Lower lobe of right lung (tissue), 2 donors: ENCODE data around the gene IMPDH1. TPM values are rescaled to one million over a fixed set of nuclear protein-coding genes. Genes with fewer than 3 reads are reported as not detected.

Source experiments
- ATAC-seq, 2 donors: fragments of 200-7000 bp; cut with Tn5 transposase; one replicate each; pipeline ENCODE4 v1.9.1; 2020 to 2022; ENCODE audit warnings: mild to moderate bottlenecking in 2 of 2, moderate library complexity in 2 of 2
- DNase-seq: peaks from one replicate; pipeline ENCODE4 v3.0.0-alpha.2; 2020
- H3K27ac ChIP-seq: fragments of 200-600 bp; one replicate; pipeline ENCODE4 v1.8.0; 2022
- H3K27me3 ChIP-seq: fragments of 200-600 bp; one replicate; pipeline ENCODE4 v1.8.0; 2022; ENCODE audit warnings: low read depth
- H3K36me3 ChIP-seq: fragments of 200-600 bp; one replicate; pipeline ENCODE4 v1.8.0; 2022; ENCODE audit warnings: mild to moderate bottlenecking
- H3K4me1 ChIP-seq: fragments of 200-600 bp; one replicate; pipeline ENCODE4 v1.8.0; 2022
- H3K4me3 ChIP-seq: fragments of 200-600 bp; one replicate; pipeline ENCODE4 v1.8.0; 2022; ENCODE audit warnings: mild to moderate bottlenecking
- H3K9me3 ChIP-seq: fragments of 200-600 bp; one replicate; pipeline ENCODE4 v1.8.0; 2022
- intact Hi-C: fragments of 100-400 bp; cut with DNase I; formaldehyde crosslinking; loops from one replicate; pipeline ENCODE4 v1.11.0; 2022
- total RNA-seq: library from RNA; stranded (reverse); fragmentation: NEBNext Ultra II Directional; extraction: Animal tissue kit (Norgen Biotek cat#: 25700); gene quantifications from one replicate; pipeline ENCODE4 v1.2.1, GENCODE V29; 2021
- TF ChIP-seq, protein P1 (sequence below): fragments of 200-600 bp; IDR thresholded peaks from one replicate; pipeline ENCODE4 v1.8.0; 2022; ENCODE audit warnings: antibody characterized with exemption, mild to moderate bottlenecking
- donor health status: DM: no; HTN: yes; CAD: no; lungs with severe emphysema.

The IMPDH1 gene
- total RNA-seq, 1 donor from 2014 or later = 93.4 TPM

DNA sequence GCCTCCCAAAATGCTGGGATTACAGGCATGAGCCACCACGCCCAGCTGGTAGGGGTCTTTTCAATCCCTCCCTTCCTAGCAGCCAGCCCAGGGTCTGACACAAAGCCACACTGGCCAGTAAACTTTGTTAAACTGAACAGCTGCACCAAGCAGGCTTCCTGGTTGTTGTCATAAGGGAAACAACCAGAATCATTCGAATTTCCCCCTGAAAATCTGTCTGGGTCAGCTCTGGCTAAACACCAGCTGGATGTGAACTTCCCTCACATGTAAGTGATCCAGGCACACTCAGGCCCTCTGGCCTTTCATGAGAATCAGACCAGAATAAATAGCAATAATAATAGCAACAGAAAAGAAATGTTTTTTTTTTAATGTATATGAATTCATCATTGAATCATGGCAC lies 7.4 kb downstream of the IMPDH1 start:
- Histone ChIP-seq H3K27me3 (no peaks in the 10 kb centered on the region), H3K9me3 (no peaks in the 10 kb centered on the region), H3K4me3 (no peak overlapping the region), H3K36me3 (peaks cover 45% of the 10 kb centered on the region), H3K4me1 (peaks cover 28% of the 10 kb centered on the region), H3K27ac (peak overlapping the region; percentile 3)
- intact Hi-C loops = no loop called here
- ATAC-seq = no peak
- DNase-seq = no peak
- TF ChIP-seq, protein P1, sequence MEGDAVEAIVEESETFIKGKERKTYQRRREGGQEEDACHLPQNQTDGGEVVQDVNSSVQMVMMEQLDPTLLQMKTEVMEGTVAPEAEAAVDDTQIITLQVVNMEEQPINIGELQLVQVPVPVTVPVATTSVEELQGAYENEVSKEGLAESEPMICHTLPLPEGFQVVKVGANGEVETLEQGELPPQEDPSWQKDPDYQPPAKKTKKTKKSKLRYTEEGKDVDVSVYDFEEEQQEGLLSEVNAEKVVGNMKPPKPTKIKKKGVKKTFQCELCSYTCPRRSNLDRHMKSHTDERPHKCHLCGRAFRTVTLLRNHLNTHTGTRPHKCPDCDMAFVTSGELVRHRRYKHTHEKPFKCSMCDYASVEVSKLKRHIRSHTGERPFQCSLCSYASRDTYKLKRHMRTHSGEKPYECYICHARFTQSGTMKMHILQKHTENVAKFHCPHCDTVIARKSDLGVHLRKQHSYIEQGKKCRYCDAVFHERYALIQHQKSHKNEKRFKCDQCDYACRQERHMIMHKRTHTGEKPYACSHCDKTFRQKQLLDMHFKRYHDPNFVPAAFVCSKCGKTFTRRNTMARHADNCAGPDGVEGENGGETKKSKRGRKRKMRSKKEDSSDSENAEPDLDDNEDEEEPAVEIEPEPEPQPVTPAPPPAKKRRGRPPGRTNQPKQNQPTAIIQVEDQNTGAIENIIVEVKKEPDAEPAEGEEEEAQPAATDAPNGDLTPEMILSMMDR = no peak

- Histone ChIP-seq H3K36me3 (peaks cover 63% of the 10 kb centered on the region), H3K4me1 (peaks cover 16% of the 10 kb centered on the region), H3K27me3 (no peaks in the 10 kb centered on the region), H3K27ac (no peak overlapping the region), H3K4me3 (no peak overlapping the region), H3K9me3 (no peaks in the 10 kb centered on the region)
- DNase-seq = no peak
- TF ChIP-seq, protein P1 = no peak
- ATAC-seq = no peak
- intact Hi-C loops = no loop called here
These were observed 9.2 kb downstream of the IMPDH1 start for GRCh38 chr7:128400566-128400965.

DNA sequence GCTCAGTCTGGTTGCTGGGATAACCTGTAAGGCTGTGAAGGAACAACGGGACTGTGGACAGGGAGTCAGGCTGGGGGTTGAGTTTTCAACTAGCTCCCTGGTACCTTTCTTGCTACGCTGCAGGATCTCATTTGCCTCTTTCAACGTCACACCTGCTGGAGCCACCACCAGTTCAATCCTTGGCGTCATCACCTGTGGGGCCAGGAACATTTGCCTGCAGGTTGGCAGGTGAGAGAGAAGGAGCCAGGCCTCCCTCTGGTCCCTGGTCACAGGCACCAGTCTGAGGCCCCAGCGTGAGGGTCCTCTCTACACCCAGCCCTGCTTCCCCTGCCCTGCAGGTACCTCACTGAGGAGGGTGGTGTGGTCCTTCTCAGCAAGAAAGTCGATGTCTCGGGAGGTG lies 9.8 kb downstream of the IMPDH1 start:
- intact Hi-C loops = no loop called here
- H3K4me1 ChIP-seq = peaks cover 12% of the 10 kb centered on the region
- ATAC-seq = no peak
- DNase-seq = no peak
- no peak overlapping the region for H3K27ac ChIP-seq
- H3K36me3 ChIP-seq = peaks cover 69% of the 10 kb centered on the region
- TF ChIP-seq, protein P1 = no peak
- H3K27me3 ChIP-seq = no peaks in the 10 kb centered on the region
- H3K9me3 ChIP-seq = no peaks in the 10 kb centered on the region
- H3K4me3 ChIP-seq = no peak overlapping the region

DNA sequence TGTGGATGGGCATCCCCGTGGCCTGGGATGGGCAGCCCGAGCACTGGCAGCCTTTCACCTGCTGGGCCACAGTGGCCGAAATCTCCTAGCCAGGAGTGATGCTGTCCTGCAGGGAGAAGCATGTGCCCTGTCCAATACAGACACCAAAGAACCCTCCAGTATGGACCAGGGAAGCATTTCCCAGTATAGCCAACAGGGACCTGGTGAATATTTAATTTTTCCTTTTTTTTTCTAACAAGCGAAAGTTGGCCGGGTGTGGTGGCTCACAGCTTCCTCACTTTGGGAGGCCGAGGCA lies 11.0 kb downstream of the IMPDH1 start:
- H3K9me3 ChIP-seq = no peaks in the 10 kb centered on the region
- DNase-seq (no peak), ATAC-seq (peak in 1 of 2 donors; percentile 16)
- no peak overlapping the region for H3K4me3 ChIP-seq
- intact Hi-C loops = no loop called here
- H3K36me3 ChIP-seq = peaks cover 81% of the 10 kb centered on the region
- H3K27ac ChIP-seq = no peak overlapping the region
- no peaks in the 10 kb centered on the region for H3K27me3 ChIP-seq
- TF ChIP-seq, protein P1 = no peak
- no peaks in the 10 kb centered on the region for H3K4me1 ChIP-seq

DNA sequence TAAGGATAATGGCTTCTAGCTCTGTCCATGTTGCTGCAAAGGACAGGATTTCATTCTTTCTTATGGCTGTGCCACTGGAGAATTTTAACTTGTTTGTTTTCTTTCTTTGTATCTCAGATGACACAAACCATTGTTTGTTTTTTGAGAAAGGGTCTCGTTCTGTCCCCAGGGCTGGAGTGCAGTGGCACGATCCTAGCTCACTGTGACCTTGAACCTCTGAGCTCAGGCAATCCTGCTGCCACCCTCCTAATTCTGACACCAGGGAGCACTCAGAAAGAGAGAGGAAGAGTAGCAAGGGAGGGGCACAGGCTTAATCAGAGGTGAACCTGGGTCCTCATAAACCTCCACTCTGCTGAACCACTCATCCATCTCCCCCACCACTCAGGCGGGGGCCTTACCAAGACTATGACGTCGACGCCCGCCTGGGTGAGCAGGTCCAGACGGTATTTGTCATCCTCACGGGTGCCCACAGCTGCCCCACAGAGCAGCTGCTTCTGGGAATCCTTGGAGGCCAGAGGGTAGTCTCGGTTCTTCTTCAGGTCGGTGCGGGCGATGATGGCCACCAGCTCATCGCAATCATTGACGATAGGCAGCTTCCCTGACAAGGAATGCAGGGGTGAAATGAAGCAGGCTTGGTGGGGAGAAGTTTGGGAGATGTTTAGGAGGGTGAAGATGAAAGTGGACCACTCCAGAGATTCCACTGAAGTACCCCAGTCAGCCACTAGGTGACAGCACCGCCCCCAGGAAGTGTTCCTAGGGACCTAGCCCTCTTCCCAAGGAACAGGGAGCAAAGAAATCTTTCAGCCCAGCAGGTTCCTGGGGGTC lies 11.6 kb downstream of the IMPDH1 start:
- DNase-seq (no peak), ATAC-seq (peak; percentile 74 to 76)
- intact Hi-C loops = no loop called here
- no peak overlapping the region for H3K4me3 ChIP-seq
- peaks cover 87% of the 10 kb centered on the region for H3K36me3 ChIP-seq
- no peaks in the 10 kb centered on the region for H3K9me3 ChIP-seq
- H3K27ac ChIP-seq = no peak overlapping the region
- TF ChIP-seq, protein P1 = peak; percentile 92
- H3K4me1 ChIP-seq = no peaks in the 10 kb centered on the region
- no peaks in the 10 kb centered on the region for H3K27me3 ChIP-seq
